Keratinocyte (primary cell): ENCODE measurements around the gene UNC13B. TPM values are rescaled to one million over a fixed set of nuclear protein-coding genes. Genes with fewer than 3 reads are reported as not detected.

Experiments
- DNase-seq: peaks from one replicate; pipeline ENCODE4 v3.0.0-alpha.2; 2011; ENCODE audit warnings: low read depth, missing footprints, low spot score
- FAIRE-seq: peaks from 2 replicates; lab custom pipeline; 2011; peaks lifted over from hg19 to GRCh38; lab: Jason Lieb, UNC
- H2AFZ ChIP-seq: 2 replicates; pipeline ENCODE4 v1.6.0; 2012; ENCODE audit warnings: low read length, control low read depth, inconsistent platforms; ENCODE audit not compliant: control insufficient read depth
- H3K27ac ChIP-seq: 2 replicates; pipeline ENCODE4 v1.5.1; 2011; ENCODE audit warnings: low read length; ENCODE audit not compliant: control insufficient read depth, insufficient read depth
- H3K27me3 ChIP-seq: 3 replicates; pipeline ENCODE4 v1.6.0; 2011; ENCODE audit warnings: low read length; ENCODE audit not compliant: control insufficient read depth, insufficient read depth; ENCODE audit errors: extremely low read depth
- H3K36me3 ChIP-seq, 2 experiments: 2 replicates in 1 of 2; 3 replicates in 1 of 2; pipeline ENCODE4 v1.5.1; 2011; ENCODE audit warnings: low read length in 2 of 2, mild to moderate bottlenecking in 1 of 2; ENCODE audit not compliant: control insufficient read depth in 2 of 2, insufficient read depth in 2 of 2; ENCODE audit errors: extremely low read depth in 1 of 2
- H3K4me1 ChIP-seq: 3 replicates; pipeline ENCODE4 v1.5.1; 2011; ENCODE audit warnings: low read length; ENCODE audit not compliant: control insufficient read depth, insufficient read depth; ENCODE audit errors: extremely low read depth
- H3K4me2 ChIP-seq: 3 replicates; pipeline ENCODE4 v1.6.0; 2011; ENCODE audit warnings: low read depth, low read length; ENCODE audit not compliant: control insufficient read depth, insufficient read depth; ENCODE audit errors: extremely low read depth
- H3K4me3 ChIP-seq, 3 experiments: fragments of 200-600 bp in 1 of 3; sonication (generic) in 1 of 3; 2 replicates in 2 of 3; 3 replicates in 1 of 3; pipeline ENCODE4 v1.5.1; 2011 to 2016; ENCODE audit warnings: low read length in 3 of 3, mild to moderate bottlenecking in 3 of 3, control low read depth in 2 of 3, inconsistent platforms in 1 of 3, low read depth in 1 of 3, mixed read lengths in 1 of 3, mixed run types in 1 of 3, moderate library complexity in 1 of 3; ENCODE audit not compliant: control insufficient read depth in 2 of 3, insufficient read depth in 2 of 3; ENCODE audit errors: extremely low read depth in 1 of 3
- H3K79me2 ChIP-seq: 2 replicates; pipeline ENCODE4 v1.6.0; 2012; ENCODE audit warnings: low read length; ENCODE audit not compliant: control insufficient read depth, insufficient read depth
- H3K9ac ChIP-seq: 3 replicates; pipeline ENCODE4 v1.6.0; 2011; ENCODE audit warnings: low read length; ENCODE audit not compliant: control insufficient read depth, insufficient read depth; ENCODE audit errors: extremely low read depth
- H3K9me1 ChIP-seq: 3 replicates; pipeline ENCODE4 v1.6.0; 2011; ENCODE audit warnings: low read length; ENCODE audit not compliant: control insufficient read depth, insufficient read depth; ENCODE audit errors: extremely low read depth
- H3K9me3 ChIP-seq: 2 replicates; pipeline ENCODE4 v1.5.1; 2012; ENCODE audit warnings: low read depth, low read length; ENCODE audit not compliant: control insufficient read depth
- H4K20me1 ChIP-seq: 3 replicates; pipeline ENCODE4 v1.6.0; 2011; ENCODE audit warnings: low read length; ENCODE audit not compliant: control insufficient read depth, insufficient read depth; ENCODE audit errors: extremely low read depth
- CTCF ChIP-seq, 3 experiments: IDR thresholded peaks in 1 of 3; conservative IDR thresholded peaks in 1 of 3; optimal IDR thresholded peaks in 1 of 3; 2 replicates in 2 of 3; 3 replicates in 1 of 3; pipeline versions ENCODE3 to v1.5.1; 2011; ENCODE audit warnings: low read length in 3 of 3, mild to moderate bottlenecking in 3 of 3, moderate library complexity in 2 of 3, control low read depth in 1 of 3, inconsistent platforms in 1 of 3; ENCODE audit not compliant: insufficient read depth in 2 of 3; ENCODE audit errors: extremely low read depth in 1 of 3
- EZH2 ChIP-seq: IDR thresholded peaks from one replicate; pipeline ENCODE4 v1.6.1; 2012; ENCODE audit warnings: inconsistent platforms, mild to moderate bottlenecking, low read length, moderate library complexity
- dilution Hi-C: fragments of 300-500 bp; cut with MboI; formaldehyde crosslinking; loops from one replicate; pipeline ENCODE4 v1.7.0; 2020; ENCODE audit warnings: low sequenced_read_pairs; ENCODE audit not compliant: extremely low pct_ligation_motif_present
- polyA plus RNA-seq, 5 experiments: library from polyadenylated mRNA; depleted of rRNA in 3 of 5; stranded (reverse) in 3 of 5; stranded (forward) in 1 of 5; unstranded in 1 of 5; fragments of >200 nt; gene quantifications; 1 replicate in 1 of 5; 2 replicates in 3 of 5; 3 replicates in 1 of 5; pipeline versions ENCODE4 v1.2.1 to v1.2.3, GENCODE V29; 2011 to 2012; ENCODE audit warnings: missing spikeins in 2 of 5, low read depth in 1 of 5, low replicate concordance in 1 of 5

UNC13B gene
- polyA plus RNA-seq, 1 donor (not counting 4 experiments of a cell fraction or from before 2014, with no cell fraction given): 9.3 TPM

DNA sequence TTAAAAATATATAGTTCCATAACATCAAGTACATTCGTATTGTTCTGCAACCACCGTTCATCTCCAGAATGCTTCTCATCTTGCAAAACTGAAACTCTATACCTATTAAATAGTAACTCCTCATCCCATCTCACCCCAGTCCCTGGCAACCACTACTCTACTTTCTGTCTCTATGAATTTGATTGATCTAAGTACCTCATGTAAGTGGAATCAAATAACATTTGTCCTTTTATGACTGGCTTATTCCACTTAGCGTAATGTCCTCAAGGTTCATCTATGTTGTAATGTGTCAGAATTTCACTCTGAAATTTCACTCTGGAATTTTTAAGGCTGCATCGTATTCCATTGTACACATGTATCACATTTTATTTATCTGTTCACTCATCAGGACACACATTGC is 196.0 kb downstream of the UNC13B start:
- no peak for DNase-seq
- no peak for TF ChIP-seq EZH2
- no peak for TF ChIP-seq CTCF (optimal IDR thresholded peaks at IDR 0.05 in 1 of 3, IDR thresholded peaks at IDR 0.05 in 1 of 3, conservative IDR thresholded peaks at IDR 0.05 in 1 of 3; ENCODE audit: extremely low read depth in 1 of 3, insufficient read depth in 2 of 3, low read length in 3 of 3)
- Histone ChIP-seq H3K79me2 (no peaks in the 10 kb centered on the region), H3K4me2 (no peak overlapping the region), H3K27ac (no peak overlapping the region), H3K27me3 (no peaks in the 10 kb centered on the region), H3K9me3 (no peaks in the 10 kb centered on the region), H2AFZ (no peak overlapping the region), H3K4me1 (no peaks in the 10 kb centered on the region), H3K9me1 (no peaks in the 10 kb centered on the region), H3K9ac (no peak overlapping the region), H3K36me3 (no peaks in the 10 kb centered on the region), H3K4me3 (no peak overlapping the region), H4K20me1 (no peaks in the 10 kb centered on the region)
- no peak for FAIRE-seq
- dilution Hi-C loops: no loop called here

GRCh38 chr9:35364817-35365585 is 203.2 kb downstream of the UNC13B start:
- no peak for DNase-seq
- TF ChIP-seq EZH2 (no peak), CTCF (optimal IDR thresholded peaks at IDR 0.05 in 1 of 3, IDR thresholded peaks at IDR 0.05 in 1 of 3, conservative IDR thresholded peaks at IDR 0.05 in 1 of 3; ENCODE audit: extremely low read depth in 1 of 3, insufficient read depth in 2 of 3, low read length in 3 of 3) (no peak)
- Histone ChIP-seq H3K27me3 (no peaks in the 10 kb centered on the region), H2AFZ (no peak overlapping the region), H4K20me1 (no peaks in the 10 kb centered on the region), H3K4me1 (peaks cover 14% of the 10 kb centered on the region), H3K4me3 (no peak overlapping the region), H3K9me3 (no peaks in the 10 kb centered on the region), H3K9ac (no peak overlapping the region), H3K36me3 (no peaks in the 10 kb centered on the region), H3K79me2 (no peaks in the 10 kb centered on the region), H3K27ac (no peak overlapping the region), H3K9me1 (no peaks in the 10 kb centered on the region), H3K4me2 (no peak overlapping the region)
- no peak for FAIRE-seq
- dilution Hi-C loops: no loop called here
